Endometrium (tissue), 2 donors: ENCODE results near the gene ACTL6B.

ENCODE experiments used
- FAIRE-seq: peaks from 2 replicates; lab custom pipeline; 2012; peaks lifted over from hg19 to GRCh38; lab: Jason Lieb, UNC
- donor health status: control.
- donor health status: control.

ACTL6B gene

DNA sequence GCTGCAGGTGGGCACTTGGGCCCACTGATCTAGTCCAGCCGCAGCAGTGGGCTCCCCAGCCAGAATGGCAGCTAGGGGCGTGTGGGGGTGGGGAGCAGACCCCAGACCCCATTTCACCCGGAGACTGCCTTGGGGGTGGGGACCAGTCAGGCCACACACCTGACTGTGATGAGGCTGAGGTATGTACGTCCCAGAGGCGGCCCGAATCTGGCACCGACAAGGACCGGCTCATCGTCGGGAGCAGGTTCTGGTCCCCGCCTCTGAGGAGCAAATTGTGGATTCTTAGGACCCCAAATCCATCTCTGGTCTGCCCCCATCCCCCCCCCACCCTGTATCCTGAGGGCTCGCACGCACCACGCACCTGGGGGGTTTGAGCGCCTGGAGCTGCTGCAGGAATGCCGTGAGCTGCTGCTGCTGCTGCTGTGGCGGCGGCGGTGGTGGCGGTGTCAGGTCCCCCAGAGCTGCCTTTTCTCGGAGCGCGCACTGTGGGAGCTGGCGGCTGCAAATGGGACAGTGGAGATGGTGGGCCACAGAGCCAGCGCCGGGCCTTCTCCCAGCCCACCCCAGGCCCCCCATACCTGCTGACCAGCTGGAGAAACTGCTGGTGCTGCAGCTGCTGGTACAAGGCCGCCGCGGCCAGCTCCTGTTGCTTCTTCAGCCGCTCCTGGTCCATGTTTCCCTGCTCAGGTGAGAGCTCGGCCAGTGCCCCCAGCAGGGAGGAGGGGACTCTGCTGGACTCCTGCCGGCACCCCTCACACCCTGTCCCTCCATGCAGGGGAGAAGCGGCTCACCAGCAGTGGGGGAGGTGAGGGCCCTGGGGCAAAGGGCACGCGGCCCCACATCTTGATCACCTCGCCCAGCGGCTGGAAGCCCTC lies 27.6 kb upstream of the ACTL6B start:
- no peak for FAIRE-seq

DNA sequence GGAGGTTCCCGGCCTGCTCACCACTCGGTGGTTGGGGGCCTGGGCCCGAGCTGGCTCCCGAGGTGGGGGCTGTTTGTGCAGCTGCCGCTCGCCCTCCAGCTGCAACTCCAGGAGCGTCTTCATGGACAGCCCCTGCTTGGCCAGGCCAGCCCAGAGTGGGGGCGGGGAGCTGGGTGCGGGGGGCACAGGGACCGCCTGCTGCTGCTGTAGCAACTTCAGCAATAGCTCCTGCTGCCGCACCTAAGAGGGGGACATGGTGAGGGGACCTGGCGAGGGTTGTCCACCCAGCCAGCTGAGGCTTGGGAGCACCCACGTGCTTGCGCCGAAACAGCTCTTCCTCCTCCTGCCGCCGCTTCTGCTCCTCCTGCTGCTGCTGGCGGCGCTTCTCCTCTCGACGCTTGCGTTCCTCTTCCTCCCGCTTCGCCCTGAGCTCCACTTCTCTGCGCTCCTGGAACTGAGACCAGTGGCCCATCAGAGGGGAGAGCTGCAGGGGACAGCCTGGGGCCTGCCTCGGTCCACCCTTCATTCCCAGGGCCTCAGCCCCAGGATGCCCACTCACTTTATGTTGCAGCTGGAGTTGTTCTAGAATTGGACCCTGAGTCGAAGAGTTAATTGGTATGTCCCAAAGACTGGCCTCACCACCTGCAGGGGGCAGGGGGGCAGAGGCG lies 26.9 kb upstream of the ACTL6B start:
- no peak for FAIRE-seq

DNA sequence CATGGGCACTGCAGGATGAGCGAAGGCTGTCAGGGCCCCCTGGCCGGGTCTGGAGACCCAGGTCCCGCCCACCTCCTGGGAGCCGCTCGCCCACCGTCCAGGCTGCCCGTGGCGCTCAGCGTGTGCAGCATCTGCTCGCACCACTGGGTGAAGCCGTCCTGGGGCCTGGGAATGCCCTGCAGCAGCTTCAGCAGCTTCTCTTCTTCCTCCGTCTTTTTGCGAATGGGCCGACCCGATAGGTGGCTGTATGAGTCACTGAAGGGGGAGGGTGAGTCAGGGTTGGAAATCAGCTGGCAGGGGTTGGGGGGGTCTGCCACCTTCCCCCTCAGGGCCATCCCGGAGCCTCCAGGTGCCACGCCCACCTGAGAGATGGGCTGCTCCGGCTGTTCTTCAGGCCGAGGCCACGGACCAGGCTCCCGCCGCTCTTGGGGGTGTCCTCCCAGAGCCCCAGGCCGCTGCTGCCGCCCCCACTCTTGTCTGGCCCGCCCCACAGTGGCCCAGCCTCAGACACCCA lies 26.0 kb upstream of the ACTL6B start:
- no peak for FAIRE-seq

DNA sequence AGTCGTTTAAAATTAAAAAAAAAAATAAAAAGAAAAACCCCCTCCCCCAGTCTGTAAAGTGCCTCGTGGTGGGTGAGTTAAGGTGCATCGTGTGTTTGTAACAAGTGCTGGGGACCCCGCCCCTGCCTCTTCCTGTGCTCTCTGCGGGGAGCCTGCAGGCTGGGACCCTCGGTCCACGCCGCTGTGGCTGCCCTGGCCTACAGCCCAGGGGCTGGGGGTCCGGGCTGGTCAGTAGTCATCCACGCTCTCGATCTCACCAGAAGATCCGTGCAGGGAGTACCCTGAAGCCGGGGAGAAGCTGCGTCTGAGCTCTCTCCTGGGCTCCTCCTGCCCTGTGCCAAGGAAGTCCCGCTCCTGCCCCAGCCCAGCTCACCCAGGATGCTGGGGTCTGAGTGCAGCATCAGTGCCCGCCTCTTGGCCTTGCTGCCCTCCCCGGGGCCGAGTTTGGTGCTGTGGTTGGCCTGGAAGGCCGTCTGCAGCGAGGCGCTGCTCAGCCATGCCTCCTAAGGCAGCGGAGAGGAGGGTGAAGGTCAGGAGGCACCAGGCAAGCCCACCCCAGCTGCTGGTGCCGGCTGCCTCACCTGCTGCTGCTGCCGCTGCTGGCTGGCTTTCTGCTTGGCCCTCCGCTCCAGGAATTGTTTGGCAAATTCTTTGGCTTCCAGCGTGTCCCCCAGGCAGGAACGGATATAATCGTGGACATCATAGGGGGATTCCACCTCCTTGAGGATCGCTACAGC lies 25.4 kb upstream of the ACTL6B start:
- FAIRE-seq = no peak

DNA sequence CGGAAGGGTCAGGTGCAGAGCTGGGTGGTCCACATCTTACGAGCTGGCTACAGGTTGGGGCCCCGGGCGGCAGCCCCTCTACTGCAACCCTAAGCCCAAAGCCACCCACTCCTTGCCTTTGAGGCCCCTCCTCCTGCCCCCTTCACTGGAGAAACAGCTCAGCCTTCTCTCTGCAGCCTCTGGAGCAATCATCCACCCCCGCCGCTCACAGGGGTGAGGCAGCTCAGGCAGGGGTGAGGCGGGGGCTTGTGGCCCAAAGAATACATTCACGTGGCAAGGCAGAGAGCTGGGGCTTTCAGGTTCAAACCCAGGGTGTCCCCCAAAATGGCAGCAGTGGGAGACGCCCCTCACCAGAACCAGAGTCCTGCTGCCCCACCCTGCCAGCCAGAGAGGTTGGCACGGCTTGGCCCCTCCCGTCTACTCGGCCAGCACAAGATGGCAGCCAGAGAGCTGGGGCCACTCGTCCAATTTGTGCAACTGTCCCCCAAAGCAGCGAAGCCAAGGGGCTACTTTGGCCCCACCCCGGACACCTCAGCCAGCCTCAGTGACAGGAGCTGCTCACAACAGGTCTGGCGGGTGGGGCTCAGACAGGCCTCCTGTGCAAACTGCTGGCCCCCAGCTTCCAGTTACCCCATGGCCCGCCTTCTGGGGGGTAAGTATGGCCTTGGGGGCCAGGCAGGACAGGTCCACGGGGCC lies 24.5 kb upstream of the ACTL6B start:
- FAIRE-seq = no peak

DNA sequence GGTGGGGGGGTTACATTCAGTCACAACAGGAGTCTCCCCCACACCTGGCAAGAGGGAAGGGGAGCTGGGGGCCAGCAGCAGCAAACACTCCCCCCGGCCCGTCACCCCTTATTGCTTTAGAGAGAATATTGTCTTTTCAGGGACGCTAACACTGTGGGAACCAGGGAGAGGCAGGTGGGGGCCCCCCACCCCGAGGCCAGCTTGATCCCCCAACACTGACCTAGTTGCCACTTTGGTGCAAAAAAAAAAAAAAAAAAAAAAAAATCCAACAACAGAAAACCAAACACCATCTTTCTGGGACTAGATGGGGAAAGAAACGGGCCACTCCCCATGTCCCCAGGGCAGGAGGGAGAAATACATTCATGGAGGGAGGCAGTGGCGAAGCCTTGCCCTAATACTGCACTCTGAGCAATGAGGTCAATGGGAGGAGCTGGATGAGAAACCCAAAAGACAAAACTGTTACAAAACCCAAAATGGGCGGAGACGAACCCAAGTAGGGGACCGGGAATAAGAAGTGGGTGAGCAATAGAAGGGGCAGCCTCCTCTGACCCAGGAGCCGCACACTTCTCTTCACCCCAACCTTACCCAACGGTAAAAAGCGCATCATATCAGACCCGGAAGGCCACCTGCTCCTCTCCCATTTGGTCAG lies 23.8 kb upstream of the ACTL6B start:
- FAIRE-seq = no peak

DNA sequence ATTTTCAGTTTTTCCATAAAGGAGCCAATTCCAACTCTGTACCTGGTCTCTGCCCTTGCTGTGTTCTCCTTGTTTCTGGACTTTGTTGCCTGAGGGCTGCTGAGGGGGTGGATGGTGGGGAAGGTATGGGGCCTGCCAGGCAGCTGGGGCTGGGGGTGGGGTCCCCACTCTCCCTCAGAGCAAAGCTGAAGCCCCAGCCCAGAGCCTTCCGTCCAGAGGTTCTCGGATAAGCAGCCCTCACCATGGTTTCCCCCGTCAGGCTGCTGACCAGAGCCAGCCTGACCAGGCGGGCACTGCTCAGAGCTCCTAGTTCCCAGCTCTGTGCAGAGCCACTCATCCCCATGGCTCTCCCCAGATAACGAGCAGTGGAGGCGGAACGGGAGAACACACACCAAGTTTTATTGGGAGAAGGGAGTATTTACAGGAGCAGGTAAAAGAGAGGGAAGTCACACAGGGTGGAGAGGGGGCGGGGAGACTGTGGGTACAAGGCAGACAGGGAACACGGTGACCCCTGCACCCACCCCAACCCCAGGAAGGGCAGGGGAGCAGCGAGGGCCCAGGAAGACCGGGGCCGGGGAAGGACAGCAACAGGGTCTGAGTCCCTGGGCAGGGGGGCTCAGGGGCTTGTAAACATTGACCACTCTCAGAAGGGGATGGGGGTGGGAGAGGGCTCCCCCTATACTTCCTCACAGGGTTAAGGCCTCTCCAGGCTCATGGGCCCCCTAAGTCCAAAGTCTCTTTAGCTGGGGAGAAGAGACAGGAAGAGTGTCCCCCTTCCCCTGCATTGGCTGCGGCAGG lies 23.1 kb upstream of the ACTL6B start:
- no peak for FAIRE-seq

DNA sequence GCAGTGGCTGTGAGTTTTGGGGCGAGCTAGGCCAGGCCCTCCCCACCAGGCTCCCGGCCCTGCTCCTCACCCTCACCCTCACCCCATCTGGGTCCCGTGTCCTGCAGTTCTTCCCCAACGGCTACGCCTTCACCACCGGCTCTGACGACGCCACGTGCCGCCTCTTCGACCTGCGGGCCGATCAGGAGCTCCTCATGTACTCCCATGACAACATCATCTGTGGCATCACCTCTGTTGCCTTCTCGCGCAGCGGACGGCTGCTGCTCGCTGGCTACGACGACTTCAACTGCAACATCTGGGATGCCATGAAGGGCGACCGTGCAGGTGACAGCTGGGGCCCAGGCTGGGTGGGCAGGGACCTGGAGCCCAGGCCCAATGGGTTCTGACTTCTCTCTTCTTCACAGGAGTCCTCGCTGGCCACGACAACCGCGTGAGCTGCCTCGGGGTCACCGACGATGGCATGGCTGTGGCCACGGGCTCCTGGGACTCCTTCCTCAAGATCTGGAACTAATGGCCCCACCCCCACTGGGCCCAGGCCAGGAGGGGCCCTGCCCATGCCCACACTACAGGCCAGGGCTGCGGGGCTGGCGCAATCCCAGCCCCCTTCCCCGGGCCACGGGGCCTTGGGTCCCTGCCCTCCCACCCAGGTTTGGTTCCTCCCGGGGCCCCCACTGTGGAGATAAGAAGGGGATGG lies 22.2 kb upstream of the ACTL6B start:
- no peak for FAIRE-seq

DNA sequence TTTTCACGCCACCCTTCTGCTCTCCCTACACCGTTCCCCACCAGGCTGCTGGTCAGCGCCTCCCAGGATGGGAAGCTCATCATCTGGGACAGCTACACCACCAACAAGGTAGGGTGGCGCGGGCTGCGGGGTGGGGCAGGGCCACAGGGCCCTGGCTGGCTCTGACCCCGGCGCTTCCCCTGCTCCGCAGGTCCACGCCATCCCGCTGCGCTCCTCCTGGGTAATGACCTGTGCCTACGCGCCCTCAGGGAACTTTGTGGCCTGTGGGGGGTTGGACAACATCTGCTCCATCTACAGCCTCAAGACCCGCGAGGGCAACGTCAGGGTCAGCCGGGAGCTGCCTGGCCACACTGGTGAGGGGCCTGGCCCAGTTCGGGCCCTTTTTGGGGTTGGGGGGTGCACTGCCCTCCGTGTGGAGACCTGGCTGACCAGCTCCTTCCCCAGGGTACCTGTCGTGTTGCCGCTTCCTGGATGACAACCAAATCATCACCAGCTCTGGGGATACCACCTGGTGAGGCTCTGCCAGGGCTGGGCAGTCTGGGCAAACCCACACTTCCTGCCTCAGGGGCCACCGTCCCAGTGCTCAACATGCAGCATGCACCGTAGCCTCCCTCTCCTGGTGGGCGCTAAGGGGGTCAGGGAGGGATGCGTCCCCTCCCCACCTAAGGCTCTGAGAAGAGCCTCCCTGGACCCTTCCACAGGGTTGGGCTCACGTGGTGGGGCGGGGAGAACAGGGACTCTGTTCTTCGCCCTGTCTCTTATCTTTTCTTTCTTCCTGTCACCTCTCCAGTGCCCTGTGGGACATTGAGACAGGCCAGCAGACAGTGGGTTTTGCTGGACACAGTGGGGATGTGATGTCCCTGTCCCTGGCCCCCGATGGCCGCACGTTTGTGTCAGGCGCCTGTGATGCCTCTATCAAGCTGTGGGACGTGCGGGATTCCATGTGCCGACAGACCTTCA lies 21.3 kb upstream of the ACTL6B start:
- no peak for FAIRE-seq

DNA sequence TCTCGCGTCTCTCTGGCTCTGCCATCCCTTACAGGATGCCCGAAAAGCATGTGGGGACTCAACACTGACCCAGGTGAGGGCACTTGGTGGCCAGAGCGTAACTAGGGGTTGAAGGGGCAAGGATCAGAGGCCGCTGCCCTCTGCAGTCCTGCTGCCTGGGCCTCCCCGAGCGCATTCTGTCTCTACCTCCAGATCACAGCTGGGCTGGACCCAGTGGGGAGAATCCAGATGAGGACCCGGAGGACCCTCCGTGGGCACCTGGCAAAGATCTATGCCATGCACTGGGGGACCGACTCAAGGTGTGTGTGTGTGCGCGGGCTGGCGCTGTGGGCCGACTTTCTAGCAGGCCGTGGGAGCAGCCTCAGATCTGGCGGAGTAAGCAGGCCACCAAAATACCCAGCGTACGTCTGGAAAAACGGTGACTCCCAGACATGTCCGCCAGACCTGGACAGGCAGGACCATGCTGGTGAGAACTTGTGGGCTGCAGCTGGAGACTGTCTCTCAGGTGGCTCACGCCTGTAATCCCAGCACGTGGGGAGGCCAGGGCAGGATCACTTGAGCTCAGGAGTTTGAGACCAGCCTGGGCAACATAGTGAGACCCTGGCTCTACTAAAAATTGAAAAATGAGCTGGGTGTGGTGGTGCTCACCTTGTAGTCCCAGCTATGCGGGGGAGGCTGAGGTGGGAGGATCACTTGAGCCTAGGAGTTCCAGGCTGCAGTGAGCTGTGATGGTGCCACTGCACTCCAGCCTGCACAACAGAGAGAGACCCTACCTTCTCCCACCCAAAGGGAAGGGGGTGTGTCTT lies 20.5 kb upstream of the ACTL6B start:
- no peak for FAIRE-seq

DNA sequence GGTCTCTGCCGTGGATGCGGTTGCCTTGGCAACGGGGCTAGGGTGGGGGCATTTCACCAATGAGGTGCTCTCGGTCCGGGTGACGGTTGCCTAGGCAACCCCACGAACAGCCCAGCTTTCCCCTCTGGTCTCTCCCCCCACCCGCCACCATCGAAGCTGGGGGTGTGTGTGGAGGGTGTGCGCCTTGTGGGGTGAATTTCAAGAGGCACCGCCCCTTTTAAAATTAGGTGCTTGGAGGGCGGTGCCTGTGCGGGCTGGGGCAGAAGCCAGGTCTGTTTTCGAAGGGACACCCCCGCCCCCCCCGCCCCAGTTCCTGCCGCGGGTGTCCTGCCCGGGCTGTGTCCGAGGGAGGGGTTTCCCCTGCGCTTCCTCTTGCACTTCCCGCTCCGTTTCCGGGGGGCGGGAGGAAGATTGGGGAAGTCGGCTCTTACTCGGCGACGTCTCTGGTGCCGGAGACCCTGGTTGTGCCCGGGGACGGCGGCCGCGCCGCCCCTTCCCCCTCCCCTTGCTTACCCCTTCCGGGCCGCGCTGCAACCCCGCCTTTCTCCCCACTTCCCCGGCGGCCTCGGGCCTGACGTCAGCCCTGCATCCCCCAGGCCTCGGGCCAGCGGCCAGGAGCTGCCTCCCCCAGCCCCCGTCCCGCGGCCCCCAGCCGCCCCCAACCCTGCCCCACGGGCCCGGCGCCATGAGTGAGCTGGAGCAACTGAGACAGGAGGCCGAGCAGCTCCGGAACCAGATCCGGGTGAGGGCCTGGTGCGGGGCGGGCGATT lies 19.5 kb upstream of the ACTL6B start:
- no peak for FAIRE-seq

DNA sequence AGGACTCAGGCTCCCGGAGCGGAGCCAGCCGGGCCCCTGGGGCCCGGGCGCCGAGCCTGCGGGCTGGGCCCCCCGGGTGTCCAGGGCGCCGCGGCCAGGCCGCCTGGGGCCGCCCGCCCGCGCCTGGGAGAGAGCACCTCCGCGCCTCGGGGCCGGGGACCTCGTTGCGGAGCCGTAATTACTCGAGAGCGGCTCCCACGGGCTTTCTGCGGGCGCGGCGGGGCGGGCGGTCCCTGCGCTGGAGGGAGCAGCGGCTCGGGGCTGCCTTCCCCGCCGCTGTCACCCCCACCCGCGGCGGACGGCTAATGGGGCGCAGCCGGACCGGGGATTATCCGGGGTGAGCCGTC lies 18.8 kb upstream of the ACTL6B start:
- FAIRE-seq = no peak

DNA sequence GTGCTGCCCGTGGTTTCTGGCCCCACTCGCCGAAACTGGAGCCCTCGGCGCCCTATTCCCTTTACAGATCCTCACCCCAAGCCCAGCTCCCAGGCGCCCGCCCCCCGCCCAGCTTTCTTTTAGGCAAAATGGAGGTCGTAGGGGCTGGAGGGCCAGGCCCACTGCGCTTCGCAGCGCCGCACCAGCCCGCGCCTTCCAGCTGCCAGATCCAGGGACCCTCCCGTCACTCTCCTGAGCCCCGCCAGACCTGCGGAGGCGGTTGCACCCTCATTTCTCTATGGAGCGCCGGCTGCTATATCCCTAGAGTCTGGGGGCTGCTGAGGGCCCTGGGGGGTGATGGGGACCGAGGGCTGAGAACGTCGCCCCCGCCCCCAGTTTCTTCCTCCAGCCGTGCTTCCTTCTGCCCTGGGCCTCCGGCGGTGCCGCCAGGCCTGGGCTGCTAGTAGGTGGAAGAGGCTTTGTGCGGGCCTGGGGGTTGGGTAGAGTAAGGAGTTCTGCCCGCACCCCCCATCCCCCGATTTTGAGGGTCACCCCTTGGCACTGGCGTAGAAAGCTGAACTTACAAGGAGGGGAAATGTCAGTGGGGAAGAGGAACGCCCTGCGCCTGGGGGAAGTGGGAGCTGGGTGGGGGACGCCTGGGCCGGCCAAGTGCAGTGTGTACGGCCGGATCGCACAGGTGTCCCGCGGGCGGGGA lies 18.3 kb upstream of the ACTL6B start:
- FAIRE-seq = no peak

DNA sequence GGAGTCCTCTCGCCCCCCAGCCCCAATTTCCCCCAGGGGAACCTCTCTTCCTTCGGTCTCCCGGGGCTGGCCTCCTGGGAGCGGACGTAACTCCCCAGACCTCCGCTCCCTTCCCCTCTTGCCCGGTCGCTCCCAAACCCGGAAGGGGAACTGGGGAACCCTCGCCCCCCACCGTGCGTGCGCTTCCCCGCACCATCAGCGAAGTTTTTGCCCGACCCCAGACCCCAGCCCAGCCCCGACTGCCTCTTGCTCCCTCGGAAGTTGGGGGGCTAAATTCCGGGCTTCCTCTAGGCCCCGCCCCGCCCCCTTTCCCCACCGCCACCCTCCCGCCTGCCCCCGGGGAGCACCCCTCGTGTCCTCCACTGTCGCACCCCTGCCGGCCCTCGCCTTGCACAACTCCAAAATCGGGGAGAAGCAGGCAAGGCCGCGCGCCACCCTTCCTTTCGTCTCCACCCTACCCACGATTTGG lies 17.7 kb upstream of the ACTL6B start:
- no peak for FAIRE-seq

DNA sequence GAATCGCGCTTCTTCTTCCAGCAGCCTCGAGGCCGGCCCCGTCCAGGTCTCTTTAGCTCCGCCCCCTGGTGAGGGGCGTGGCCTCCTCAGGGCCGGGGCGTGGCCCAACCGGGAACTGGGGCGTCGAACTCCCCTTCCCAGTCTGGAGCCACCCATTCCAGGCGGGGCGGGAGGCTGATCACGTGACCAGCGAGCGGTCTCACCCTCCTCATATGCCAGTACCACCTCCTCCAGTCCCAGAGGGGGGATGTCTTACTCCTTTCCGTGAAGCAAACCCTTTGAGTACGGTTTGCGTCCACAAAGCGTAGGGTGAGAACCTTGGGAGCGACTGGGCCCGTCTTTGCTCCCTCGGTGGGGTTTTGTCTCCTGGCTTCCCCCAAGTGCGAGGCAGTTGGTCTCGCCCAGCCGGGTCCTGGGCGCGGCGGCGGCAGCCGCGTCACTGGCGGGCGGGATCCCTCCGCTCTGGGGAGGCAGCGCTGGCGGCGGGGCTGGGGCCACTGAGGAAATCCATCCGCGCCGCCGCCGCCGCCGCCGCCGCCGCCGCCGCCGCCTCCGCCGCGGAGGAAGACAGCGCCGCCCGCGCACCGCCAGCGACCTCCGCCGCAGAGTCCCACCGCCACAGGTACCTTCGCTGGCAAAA lies 17.2 kb upstream of the ACTL6B start, which contains the start of gene GNB2:
Gene GNB2, plus strand, starts transcription at position 439 of the 640 bp plus-strand sequence. CDS start 2,526 bp downstream, outside the sequence.
- peak; percentile 96 for FAIRE-seq
